Measurements from ENCODE around the gene RBM47.

DNA sequence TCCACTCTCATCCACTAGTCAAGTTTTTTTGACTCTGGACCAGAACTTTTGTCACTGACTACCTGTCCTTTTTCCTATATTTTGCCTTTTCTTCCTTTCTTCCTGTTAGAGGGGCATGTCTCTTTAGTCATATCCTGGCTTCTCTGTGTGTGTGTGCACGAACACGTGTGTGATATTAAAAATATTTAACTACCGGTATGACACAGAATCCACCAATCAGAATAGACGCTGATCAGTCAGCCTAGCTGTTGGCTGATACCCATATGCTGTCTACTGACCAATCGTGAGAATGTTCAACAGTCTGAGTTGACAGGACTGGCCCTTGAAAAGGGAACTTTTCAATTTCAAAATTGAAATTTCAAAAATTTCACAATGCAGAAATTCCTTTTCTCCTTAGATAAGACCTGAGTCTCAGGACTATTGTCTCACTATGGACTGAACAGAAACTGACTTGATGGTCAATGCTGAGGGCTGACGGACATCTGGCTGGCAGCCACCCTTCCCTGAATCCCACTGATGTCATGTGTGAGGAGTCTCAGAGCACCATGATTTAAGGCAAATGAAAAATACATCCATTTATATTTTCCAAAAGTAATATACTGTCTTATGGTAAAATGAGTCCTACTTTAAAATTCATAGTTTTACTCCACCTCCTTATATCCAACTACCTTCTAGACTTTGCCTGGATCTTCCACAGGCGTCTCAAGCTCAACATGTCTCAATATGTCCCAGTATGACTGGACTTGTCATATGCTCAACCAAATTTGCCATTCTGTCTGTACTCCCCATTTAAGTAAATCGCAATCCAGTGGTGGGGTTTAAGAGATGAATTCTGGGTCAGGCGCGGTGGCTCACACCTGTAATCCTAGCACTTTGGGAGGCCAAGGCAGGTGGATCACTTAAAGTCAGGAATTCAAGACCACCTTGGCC is 216.5 kb downstream of the RBM47 start:
- TF ChIP-seq POLR2A (IDR thresholded peaks at IDR 0.05; ENCODE audit: low read length) (no peak), GATA1 (IDR thresholded peaks at IDR 0.05; ENCODE audit: low read depth, low read length) (no peak)
